Activated CD8-positive, alpha-beta memory T cell treated with anti-CD3 and anti-CD28 coated beads for 4 hours (primary cell): ENCODE measurements around the gene CELSR2.

Experiments
- DNase-seq, 2 donors: peaks; one replicate each; pipeline ENCODE4 v3.0.0-alpha.2; 2020; ENCODE audit warnings: low read depth in 2 of 2

Gene CELSR2

GRCh38 chr1:109264379-109264755 is 15.0 kb downstream of the CELSR2 start:
- no peak for DNase-seq

DNA sequence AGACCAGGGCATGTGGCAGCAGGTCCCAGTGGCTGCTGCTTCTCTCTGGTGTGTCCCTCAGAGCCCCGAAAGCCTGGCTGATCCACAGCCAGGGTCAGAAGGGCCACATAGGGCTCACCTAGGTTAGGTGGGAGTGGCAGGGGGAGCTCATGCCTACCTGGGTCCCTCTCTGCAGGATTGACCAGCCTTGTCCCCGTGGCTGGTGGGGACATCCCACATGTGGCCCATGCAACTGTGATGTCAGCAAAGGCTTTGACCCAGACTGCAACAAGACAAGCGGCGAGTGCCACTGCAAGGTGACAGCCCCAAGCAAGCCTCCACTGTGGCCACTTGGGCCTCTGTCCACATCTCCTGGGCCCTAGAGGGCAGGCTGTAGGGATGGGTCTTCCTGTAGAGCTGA is 15.7 kb downstream of the CELSR2 start:
- no peak for DNase-seq

DNA sequence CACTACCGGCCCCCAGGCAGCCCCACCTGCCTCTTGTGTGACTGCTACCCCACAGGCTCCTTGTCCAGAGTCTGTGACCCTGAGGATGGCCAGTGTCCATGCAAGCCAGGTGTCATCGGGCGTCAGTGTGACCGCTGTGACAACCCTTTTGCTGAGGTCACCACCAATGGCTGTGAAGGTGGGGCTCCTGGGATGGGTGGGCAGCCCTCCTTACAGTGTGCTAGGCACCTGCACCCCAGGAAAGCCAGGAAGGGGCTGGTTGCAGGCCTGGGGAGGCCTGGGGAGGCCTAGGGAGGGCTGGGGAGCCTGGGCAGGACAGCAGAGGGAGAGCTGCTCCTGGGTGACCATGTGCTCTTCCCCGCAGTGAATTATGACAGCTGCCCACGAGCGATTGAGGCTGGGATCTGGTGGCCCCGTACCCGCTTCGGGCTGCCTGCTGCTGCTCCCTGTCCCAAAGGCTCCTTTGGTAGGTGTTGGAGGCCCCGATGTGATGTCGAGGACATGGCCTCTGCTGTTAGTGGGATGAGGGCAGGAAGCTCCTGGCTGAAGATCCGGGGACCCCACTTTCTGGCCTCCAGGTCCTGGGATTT is 16.5 kb downstream of the CELSR2 start:
- DNase-seq, result no peak

GRCh38 chr1:109266965-109267364 is 17.6 kb downstream of the CELSR2 start:
- no peak for DNase-seq

DNA sequence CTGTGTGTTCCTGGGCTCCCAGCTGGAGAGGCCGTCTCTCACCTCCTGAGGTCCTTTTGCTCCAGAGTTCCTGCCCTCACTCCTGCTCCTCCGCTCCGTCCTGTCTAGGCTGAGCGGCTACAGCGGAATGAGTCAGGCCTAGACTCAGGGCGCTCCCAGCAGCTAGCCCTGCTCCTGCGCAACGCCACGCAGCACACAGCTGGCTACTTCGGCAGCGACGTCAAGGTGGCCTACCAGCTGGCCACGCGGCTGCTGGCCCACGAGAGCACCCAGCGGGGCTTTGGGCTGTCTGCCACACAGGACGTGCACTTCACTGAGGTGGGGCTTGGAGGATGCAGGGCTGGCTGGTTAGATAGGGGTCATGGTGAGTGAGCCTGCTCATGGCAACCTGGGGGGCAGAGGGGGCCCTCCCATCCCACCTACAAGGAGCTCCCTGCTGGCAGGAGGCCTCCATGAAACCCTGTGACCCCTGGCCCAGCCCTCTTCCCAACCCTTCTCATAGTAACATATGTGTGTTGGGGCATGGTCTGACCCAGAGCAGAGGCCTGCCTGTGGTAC is 18.5 kb downstream of the CELSR2 start:
- no peak for DNase-seq

- DNase-seq, result no peak
Measured at GRCh38 chr1:109268431-109269211, 19.3 kb downstream of the CELSR2 start.

DNA sequence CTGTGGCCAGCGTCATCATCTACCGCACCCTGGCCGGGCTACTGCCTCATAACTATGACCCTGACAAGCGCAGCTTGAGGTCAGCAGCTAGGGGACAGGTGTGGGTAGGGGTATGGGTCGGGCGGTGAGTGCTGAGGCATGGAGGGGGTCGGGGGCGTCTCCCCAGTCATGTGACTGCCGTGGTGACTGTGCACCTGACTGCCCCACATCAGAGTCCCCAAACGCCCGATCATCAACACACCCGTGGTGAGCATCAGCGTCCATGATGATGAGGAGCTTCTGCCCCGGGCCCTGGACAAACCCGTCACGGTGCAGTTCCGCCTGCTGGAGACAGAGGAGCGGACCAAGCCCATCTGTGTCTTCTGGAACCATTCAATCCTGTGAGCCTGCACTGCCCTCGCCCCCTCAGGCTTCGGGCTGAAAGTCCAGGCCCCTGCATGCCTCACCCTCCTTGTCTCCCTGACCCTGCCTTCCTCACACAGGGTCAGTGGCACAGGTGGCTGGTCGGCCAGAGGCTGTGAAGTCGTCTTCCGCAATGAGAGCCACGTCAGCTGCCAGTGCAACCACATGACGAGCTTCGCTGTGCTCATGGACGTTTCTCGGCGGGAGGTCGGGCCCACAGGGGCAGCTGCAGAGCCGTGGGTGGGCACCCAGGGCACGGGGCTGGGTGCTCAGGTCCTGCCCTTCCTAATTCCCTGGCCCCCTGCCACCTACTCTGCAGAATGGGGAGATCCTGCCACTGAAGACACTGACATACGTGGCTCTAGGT is 20.1 kb downstream of the CELSR2 start:
- DNase-seq, result no peak

DNA sequence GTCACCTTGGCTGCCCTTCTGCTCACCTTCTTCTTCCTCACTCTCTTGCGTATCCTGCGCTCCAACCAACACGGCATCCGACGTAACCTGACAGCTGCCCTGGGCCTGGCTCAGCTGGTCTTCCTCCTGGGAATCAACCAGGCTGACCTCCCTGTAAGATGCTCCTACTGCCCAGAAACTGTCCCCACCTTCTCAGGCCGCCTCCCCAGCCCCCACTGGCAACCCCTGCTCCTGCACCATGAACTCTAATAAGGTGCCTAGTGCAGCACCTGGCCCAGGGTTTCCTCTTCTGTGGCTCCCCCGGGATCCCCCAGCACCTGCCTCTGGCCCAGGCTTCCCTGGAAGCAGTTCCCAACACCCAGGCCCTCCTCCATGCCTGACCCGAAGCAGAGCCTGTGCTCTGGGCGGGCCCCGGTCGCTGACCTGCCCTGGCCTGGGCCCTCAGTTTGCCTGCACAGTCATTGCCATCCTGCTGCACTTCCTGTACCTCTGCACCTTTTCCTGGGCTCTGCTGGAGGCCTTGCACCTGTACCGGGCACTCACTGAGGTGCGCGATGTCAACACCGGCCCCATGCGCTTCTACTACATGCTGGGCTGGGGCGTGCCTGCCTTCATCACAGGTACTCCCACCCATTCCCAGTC is 20.8 kb downstream of the CELSR2 start:
- no peak for DNase-seq

- no peak for DNase-seq
Measured at GRCh38 chr1:109270623-109271317, 21.4 kb downstream of the CELSR2 start.

DNA sequence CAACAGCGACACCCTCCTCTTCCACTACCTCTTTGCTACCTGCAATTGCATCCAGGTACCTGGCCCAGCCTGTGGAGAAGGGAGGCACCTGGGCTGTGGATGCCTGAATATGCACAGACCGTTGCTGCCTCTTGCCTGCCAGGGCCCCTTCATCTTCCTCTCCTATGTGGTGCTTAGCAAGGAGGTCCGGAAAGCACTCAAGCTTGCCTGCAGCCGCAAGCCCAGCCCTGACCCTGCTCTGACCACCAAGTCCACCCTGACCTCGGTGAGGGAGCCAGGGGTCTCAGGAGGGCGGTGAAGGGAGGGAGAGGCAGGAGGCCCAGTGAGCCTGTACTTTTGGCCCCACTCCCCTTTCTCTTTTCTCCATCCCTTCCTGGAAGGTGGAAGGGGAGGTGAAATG is 22.1 kb downstream of the CELSR2 start:
- DNase-seq, result no peak

DNA sequence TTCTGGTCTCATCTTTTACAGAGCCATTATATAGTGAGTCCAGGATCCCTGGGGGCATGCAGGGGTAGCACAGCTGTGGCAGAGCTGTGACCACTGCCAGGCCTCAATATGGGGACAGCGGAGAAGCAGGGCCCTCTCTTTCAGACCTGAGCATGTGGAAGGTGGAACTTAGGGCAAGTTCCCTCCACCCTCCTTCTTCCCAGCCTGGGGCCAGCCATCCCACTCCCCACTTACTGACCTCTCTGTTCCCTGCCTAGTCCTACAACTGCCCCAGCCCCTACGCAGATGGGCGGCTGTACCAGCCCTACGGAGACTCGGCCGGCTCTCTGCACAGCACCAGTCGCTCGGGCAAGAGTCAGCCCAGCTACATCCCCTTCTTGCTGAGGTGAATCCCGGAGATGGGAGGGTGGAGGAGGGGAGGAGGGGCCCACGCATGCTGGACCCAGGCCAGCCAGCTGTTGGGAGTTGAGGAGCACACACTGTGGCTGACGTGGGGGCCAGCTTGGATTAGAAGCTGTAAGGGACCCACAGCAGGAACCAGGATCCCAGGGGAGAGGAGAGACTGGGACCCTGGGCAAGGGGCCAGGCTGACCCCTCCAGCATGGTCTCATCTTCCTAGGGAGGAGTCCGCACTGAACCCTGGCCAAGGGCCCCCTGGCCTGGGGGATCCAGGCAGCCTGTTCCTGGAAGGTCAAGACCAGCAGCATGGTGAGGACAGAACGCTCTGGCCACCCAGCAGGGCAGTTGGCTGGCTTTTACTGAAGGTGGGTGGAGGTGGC is 22.9 kb downstream of the CELSR2 start:
- no peak for DNase-seq

- no peak for DNase-seq
Measured at GRCh38 chr1:109272831-109273547, 23.6 kb downstream of the CELSR2 start.

DNA sequence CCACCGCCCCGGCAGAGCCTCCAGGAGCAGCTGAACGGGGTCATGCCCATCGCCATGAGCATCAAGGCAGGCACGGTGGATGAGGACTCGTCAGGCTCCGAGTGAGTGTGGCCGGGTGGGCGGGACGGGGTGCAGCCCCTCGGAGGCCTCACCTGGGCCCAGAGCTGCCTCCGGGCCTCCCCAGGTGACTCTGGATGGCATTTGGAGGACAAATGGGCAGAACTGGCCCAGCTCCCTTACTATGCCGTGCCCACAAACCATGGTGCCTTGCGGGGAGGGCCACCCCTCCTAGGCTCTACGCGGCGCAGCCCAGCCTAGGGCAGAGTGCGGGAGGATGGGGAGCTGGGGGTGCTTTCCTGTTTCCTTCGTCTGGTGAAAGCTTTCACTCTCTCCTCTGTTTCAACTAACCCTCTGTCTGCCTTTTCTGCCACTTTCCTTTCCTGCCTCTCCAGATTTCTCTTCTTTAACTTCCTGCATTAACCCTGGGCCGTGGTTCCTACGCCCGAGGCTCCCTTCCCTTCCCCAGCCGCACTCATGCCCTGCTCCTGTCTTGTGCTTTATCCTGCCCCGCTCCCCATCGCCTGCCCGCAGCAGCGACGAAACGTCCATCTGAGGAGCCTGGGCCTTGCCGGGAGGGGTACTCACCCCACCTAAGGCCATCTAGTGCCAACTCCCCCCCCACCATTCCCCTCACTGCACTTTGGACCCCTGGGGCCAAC is 24.4 kb downstream of the CELSR2 start:
- no peak for DNase-seq

- no peak for DNase-seq
Measured at GRCh38 chr1:109274533-109275476, 25.5 kb downstream of the CELSR2 start.

GRCh38 chr1:109275706-109276345 is 26.5 kb downstream of the CELSR2 start:
- DNase-seq, result no peak

DNA sequence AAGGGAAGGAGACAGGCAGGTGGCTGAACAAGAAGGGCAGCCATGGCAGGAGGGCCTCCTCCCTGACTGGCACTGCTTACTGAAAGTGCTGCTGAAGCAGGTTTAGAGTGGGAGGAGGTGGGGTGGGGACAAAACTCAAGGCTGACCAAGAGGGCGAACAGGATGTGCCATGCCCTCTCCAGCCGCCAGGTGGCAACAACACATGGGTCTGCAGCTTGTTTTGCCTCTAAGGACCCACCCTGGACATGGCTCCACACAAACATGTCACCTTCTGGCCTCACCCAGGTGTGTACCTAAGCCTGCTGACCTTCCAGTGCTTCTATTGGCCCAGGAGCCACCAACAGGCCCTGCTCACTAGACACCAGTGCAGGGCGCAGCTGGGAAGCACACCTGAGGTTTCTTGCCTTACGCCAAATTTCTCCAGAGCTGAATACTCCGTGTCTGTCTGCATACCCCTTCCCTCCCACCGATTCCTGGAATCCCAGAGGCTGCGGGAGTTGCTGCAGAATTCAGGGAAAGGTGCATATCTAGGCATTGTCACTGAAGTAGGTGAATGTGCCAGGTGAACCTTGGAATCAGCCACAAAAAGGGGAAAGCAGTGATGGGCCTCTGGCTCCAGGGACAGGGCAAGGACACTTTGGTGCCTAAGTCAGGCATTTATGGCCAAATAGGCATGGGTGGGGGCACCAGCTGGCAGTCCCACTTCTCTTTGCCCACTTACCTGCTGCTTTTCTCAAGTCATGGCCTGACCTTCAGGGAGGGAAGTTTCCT is 28.3 kb downstream of the CELSR2 start:
- DNase-seq, result peak; percentile 21 to 36
